Heart left ventricle (tissue), 16 donors: ENCODE results near the gene SKAP2. TPM values are rescaled to one million over a fixed set of nuclear protein-coding genes. Genes with fewer than 3 reads are reported as not detected.
A peak's percentile ranks its signal among the peaks of the same experiment; 100 is the strongest.

Experiments used
- ATAC-seq, 4 donors: fragments of 200-7000 bp; cut with Tn5 transposase; one replicate each; pipeline ENCODE4 v1.9.1; 2020 to 2022; ENCODE audit warnings: moderate library complexity in 4 of 4, mild to moderate bottlenecking in 3 of 4, moderate number of reproducible peaks in 1 of 4
- DNase-seq, 5 donors: peaks; one replicate each; pipeline ENCODE4 v3.0.0-alpha.2; 2020
- H3K27ac ChIP-seq, 12 donors: fragments of 200-600 bp; sonication (generic) in 4 of 12; one replicate each; pipeline versions ENCODE4 v1.5.0 to v1.8.0; 2016 to 2022; ENCODE audit warnings: mild to moderate bottlenecking in 2 of 12
- H3K27me3 ChIP-seq, 9 donors: fragments of 200-600 bp; sonication (generic) in 2 of 9; one replicate each; pipeline versions ENCODE4 v1.5.1 to v1.8.0; 2016 to 2022; ENCODE audit warnings: mild to moderate bottlenecking in 3 of 9
- H3K36me3 ChIP-seq, 9 donors: fragments of 200-600 bp; sonication (generic) in 2 of 9; one replicate each; pipeline versions ENCODE4 v1.5.0 to v1.8.0; 2018 to 2022; ENCODE audit warnings: mild to moderate bottlenecking in 2 of 9
- H3K4me1 ChIP-seq, 12 donors: fragments of 200-600 bp; sonication (generic) in 4 of 12; one replicate each; pipeline versions ENCODE4 v1.5.0 to v1.8.0; 2016 to 2022; ENCODE audit warnings: mild to moderate bottlenecking in 3 of 12
- H3K4me3 ChIP-seq, 12 donors: fragments of 200-600 bp; sonication (generic) in 4 of 12; one replicate each; pipeline versions ENCODE4 v1.5.0 to v1.8.0; 2017 to 2022; ENCODE audit warnings: mild to moderate bottlenecking in 9 of 12, moderate library complexity in 4 of 12
- H3K9me3 ChIP-seq, 12 donors: fragments of 200-600 bp; sonication (generic) in 4 of 12; one replicate each; pipeline versions ENCODE4 v1.5.0 to v1.8.0; 2016 to 2022; ENCODE audit warnings: mild to moderate bottlenecking in 1 of 12
- POLR2A ChIP-seq, 2 donors: fragments of 450-650 bp; IDR thresholded peaks; one replicate each; pipeline ENCODE4 v1.6.1; 2017; ENCODE audit warnings: antibody characterized with exemption in 2 of 2, mild to moderate bottlenecking in 2 of 2, moderate library complexity in 2 of 2
- WGBS, 4 donors: extraction: QIAGEN DNeasy Blood & Tissue Kit in 2 of 4; methylation state at CpG; one replicate each; pipeline versions ENCODE4 v1.1.5 to v1.1.7; 2013 to 2018; 5-methylcytosine and 5-hydroxymethylcytosine counted together
- intact Hi-C, 10 donors: fragments of 100-400 bp; cut with DNase I; formaldehyde crosslinking; loops; one replicate each; pipeline versions ENCODE4 v1.11.1 to v1.14.2; 2022
- polyA plus RNA-seq, 2 donors: library from polyadenylated mRNA; stranded (reverse); fragments of 200-250 nt; gene quantifications; one replicate each; pipeline ENCODE4 v1.2.3, GENCODE V29; 2013
- total RNA-seq, 9 donors: library from RNA; depleted of rRNA in 2 of 9; stranded (reverse); fragments of >200 nt in 2 of 9; fragmentation: NEBNext Ultra II Directional in 3 of 9; extraction: Animal tissue kit (Norgen Biotek cat#: 25700) in 3 of 9; gene quantifications; one replicate each; pipeline versions ENCODE4 v1.1.0 to v1.2.4, GENCODE V29; 2016 to 2023
- TF ChIP-seq, protein P1 (sequence below), 12 donors: fragments of 200-600 bp; sonication (generic) in 4 of 12; IDR thresholded peaks; one replicate each; pipeline versions ENCODE4 v1.5.0 to v1.8.0; 2018 to 2022; ENCODE audit warnings: antibody characterized with exemption in 12 of 12, mild to moderate bottlenecking in 5 of 12
- donor health status: ischemic (EF 13 %, LVEDD 7.1; RV severe dilation, severe dysfunction).
- donor health status: healthy with polysubstance abuse.
- donor health status: DM: no; HTN: yes; CAD: no.
- donor health status: DM: no; HTN: no; CAD: no.
- donor health status: ischemic (EF 25% LVEDD 6.9; RV normal size, moderate dysfunction).
- donor health status: ischemic (EF 25% LVEDD 5.7; RV mildly dilated, moderate dysfunction).
- donor health status: healthy.
- donor health status: DM: yes; HTN: yes; CAD: no.
- donor health status: ischemic (EF 35%, LVEDD 5.7; RV mildly dilated, moderate dysfunction).
- donor health status: nonischemic (EF 11% LVEDD 7.7; RV severe dilation, severe dysfunction).
- donor health status: DM: yes; HTN: yes; CAD: no.
- donor health status: PGD.
- donor health status: ischemic (EF 29% LVEDD 5.4; RV normal size, mild dysfunction).
- donor health status: nonischemic (EF 23%, LVEDD 6.1; RV moderate dilation, normal function).

SKAP2 gene
- total and polyA plus RNA-seq, 11 donors = 0.99 to 17.3 (median 3.6) TPM

DNA sequence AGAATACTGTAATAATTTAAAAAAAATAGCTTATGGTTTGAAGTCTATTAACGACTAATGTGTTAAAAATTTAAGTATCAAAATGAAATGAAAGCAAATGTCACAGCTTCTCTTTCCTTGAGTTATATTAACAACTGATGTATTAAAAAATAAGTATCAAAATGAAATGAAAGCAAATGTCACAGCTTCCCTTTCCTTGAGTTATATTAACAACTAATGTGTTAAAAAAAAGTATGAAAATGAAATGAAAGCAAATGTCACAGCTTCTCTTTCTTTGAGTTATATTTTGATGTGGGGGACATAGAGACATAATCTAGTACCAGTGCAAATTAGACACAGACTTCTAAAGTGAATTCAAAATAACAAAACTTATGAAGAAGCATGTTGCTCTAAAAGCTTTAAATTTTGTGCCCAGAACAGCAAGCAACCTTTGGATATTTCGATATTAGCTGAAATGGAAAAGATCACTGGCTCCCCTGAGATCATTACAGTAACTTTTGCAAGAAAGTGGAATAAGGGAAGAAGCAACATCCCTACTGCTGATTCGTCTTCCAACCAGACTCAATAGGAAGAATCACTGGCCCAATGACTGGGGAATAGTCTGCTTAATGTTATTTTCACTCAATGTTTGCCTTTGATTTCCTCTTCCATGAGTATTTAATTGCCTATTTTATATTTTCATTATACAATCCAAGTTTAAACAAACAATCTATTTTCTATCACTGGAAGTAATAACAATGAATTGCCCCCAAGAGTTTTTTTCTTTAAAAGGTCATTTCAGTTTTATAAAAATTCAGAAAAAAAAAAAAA is 8.0 kb downstream of the SKAP2 start:
- WGBS, 4 donors = 34 to 57% (median 40%) methylated on average over 3 of the region's 3 CpGs
- TF ChIP-seq, protein P1, sequence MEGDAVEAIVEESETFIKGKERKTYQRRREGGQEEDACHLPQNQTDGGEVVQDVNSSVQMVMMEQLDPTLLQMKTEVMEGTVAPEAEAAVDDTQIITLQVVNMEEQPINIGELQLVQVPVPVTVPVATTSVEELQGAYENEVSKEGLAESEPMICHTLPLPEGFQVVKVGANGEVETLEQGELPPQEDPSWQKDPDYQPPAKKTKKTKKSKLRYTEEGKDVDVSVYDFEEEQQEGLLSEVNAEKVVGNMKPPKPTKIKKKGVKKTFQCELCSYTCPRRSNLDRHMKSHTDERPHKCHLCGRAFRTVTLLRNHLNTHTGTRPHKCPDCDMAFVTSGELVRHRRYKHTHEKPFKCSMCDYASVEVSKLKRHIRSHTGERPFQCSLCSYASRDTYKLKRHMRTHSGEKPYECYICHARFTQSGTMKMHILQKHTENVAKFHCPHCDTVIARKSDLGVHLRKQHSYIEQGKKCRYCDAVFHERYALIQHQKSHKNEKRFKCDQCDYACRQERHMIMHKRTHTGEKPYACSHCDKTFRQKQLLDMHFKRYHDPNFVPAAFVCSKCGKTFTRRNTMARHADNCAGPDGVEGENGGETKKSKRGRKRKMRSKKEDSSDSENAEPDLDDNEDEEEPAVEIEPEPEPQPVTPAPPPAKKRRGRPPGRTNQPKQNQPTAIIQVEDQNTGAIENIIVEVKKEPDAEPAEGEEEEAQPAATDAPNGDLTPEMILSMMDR (IDR thresholded peaks at IDR 0.05) = no peak
- TF ChIP-seq POLR2A (IDR thresholded peaks at IDR 0.05) = no peak
- H3K4me3 ChIP-seq = no peak overlapping the region
- ATAC-seq (no peak), DNase-seq (no peak)
- intact Hi-C loops = loop anchor here in 2 of 10 donors (5.0 to 10.0 kb wide), 2 partner anchors 286 to 962 kb away; partner anchors contain the start of gene HOXA5 (in 1 of the 2)
- H3K27me3 ChIP-seq = peaks cover 0 to 92% (median 33%) of the 10 kb centered on the region in 9 donors
- peaks cover 0 to 7% (median 0%) of the 10 kb centered on the region in 12 donors for H3K4me1 ChIP-seq
- H3K27ac ChIP-seq = no peak overlapping the region
- H3K36me3 ChIP-seq = peaks cover 0 to 5% (median 0%) of the 10 kb centered on the region in 9 donors
- no peaks in the 10 kb centered on the region for H3K9me3 ChIP-seq

DNA sequence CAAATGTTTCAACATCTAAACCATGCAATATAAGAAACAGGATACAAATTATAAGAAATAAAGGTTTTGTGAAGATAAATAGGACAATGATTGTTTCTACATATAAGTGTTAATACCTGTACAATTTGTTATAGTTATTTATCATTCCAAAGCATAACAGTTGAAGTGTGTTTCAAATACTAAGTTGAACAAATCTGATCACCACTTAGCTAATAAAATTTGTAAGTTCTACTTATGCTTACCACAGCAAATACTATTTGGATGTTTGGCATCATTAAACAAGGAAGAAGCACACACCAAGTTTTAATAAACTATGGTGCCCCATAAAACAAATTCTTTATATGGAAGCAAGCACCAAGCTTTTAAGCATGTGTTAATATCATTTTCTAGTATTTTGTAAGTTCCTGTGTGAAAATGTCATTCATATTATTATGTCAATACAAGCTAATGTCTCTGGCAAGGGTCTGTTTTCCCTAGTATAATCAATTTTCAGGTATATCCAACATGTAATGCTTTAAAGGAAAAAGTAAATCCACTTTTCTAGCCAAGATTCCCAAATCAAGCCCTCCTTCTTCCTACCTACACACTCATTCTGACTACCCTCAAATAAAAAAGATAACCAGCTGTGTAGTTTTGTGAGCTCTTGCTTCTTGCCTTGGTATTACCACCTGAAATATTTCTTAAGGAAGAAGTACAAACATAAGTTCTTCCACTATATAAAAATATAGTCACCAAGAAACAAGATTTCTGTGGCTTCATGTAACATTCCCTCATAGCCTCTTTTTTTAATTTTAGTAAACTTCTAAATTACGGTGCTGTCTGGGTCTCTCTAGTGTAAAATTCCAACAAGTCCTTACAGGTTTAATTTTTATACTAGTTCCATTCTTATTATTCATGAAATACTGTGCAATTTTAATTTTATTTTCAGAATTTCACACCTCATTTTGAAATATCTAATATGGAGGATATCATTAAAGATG is 9.2 kb downstream of the SKAP2 start:
- H3K9me3 ChIP-seq = no peaks in the 10 kb centered on the region
- peaks cover 0 to 82% (median 29%) of the 10 kb centered on the region in 9 donors for H3K27me3 ChIP-seq
- peaks cover 0 to 5% (median 0%) of the 10 kb centered on the region in 9 donors for H3K36me3 ChIP-seq
- no peak for TF ChIP-seq POLR2A (IDR thresholded peaks at IDR 0.05)
- TF ChIP-seq, protein P1 (IDR thresholded peaks at IDR 0.05) = no peak
- DNase-seq (no peak), ATAC-seq (no peak)
- no peak overlapping the region for H3K27ac ChIP-seq
- intact Hi-C loops = loop anchor here in 5 of 10 donors (2.0 to 10.0 kb wide), 4 partner anchors 280 to 960 kb away; partner anchors contain the start of gene HOXA5 (in 2 of the 5)
- H3K4me3 ChIP-seq = peak overlapping the region in 1 of 12 donors; percentile 1
- H3K4me1 ChIP-seq = peaks cover 0 to 7% (median 0%) of the 10 kb centered on the region in 12 donors
- 84 to 95% (median 91%) methylated on average over 1 of the region's 1 CpG for WGBS, 4 donors

DNA sequence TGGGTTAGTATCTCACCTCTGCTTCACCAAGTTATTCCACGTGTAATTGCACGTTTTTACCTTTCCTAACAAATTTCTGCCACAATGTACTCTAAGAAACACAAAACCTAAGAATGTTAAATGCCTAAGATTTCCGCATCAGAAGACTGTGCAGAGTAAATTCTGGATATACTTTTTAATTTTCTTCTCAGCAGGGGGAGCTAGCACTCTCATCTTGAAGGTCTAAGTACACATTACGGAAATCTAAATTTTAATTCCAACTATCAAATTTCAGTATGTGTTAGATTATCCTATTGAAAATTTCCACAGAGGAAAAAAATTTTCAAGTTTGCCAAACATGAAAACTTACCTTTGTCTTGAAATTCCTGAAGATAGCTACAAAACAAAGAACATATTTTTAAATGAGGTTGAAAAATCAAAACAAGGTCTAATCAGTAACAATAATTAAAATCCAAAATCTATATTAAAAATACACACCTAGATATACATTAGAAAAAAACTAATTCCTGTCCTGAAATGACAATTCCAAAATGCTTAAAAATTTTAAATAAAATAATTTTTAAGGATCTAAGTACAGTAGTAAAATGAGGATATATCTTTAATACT is 10.5 kb downstream of the SKAP2 start:
- no peaks in the 10 kb centered on the region for H3K9me3 ChIP-seq
- H3K27ac ChIP-seq = no peak overlapping the region
- DNase-seq (no peak), ATAC-seq (no peak)
- peaks cover 0 to 7% (median 0%) of the 10 kb centered on the region in 12 donors for H3K4me1 ChIP-seq
- TF ChIP-seq POLR2A (IDR thresholded peaks at IDR 0.05) = no peak
- TF ChIP-seq, protein P1 (IDR thresholded peaks at IDR 0.05) = peak in 11 of 12 donors; percentile 15 to 64 (median 51)
- 21 to 29% (median 22%) methylated on average over 4 of the region's 4 CpGs for WGBS, 4 donors
- H3K4me3 ChIP-seq = no peak overlapping the region
- H3K36me3 ChIP-seq = peaks cover 0 to 5% (median 0%) of the 10 kb centered on the region in 9 donors
- intact Hi-C loops = loop anchor here in 4 of 10 donors (2.0 to 10.0 kb wide), 4 partner anchors 281 to 959 kb away; partner anchors contain the start of gene HOXA5 (in 1 of the 4)
- H3K27me3 ChIP-seq = peaks cover 0 to 71% (median 20%) of the 10 kb centered on the region in 9 donors
